Tibial artery (tissue), 4 donors: ENCODE results near the gene RAB37.

Experiments
- DNase-seq, 2 donors: peaks; one replicate each; pipeline ENCODE4 v3.0.0-alpha.2; 2019
- H3K27ac ChIP-seq, 2 donors: fragments of 200-600 bp; sonication (generic) in 1 of 2; 1 replicate in 1 of 2; 2 replicates in 1 of 2; pipeline ENCODE4 v1.5.1; 2018 to 2019; ENCODE audit warnings: mild to moderate bottlenecking in 1 of 2
- H3K27me3 ChIP-seq, 2 donors: fragments of 200-600 bp; sonication (generic) in 1 of 2; one replicate each; pipeline versions ENCODE4 v1.5.1 to v1.6.0; 2016 to 2019
- H3K36me3 ChIP-seq, 3 donors: fragments of 200-600 bp; sonication (generic) in 2 of 3; one replicate each; pipeline ENCODE4 v1.5.1; 2016 to 2019; ENCODE audit warnings: mild to moderate bottlenecking in 2 of 3
- H3K4me1 ChIP-seq, 4 donors: fragments of 200-600 bp; sonication (generic) in 2 of 4; 1 replicate in 3 of 4; 2 replicates in 1 of 4; pipeline ENCODE4 v1.5.1; 2016 to 2019
- H3K4me3 ChIP-seq, 2 donors: fragments of 200-600 bp; sonication (generic) in 1 of 2; 1 replicate in 1 of 2; 2 replicates in 1 of 2; pipeline ENCODE4 v1.5.1; 2018 to 2019; ENCODE audit warnings: mild to moderate bottlenecking in 2 of 2
- H3K9me3 ChIP-seq, 3 donors: fragments of 200-600 bp; sonication (generic) in 1 of 3; one replicate each; pipeline ENCODE4 v1.5.1; 2016 to 2019
- intact Hi-C: fragments of 100-400 bp; cut with DNase I; formaldehyde crosslinking; loops from one replicate; pipeline ENCODE4 v1.15.0; 2023; ENCODE audit warnings: low total_unique reads
- TF ChIP-seq, protein P1 (sequence below), 2 experiments: fragments of 200-600 bp in 1 of 2; fragments of 450-650 bp in 1 of 2; IDR thresholded peaks; one replicate each; pipeline ENCODE4 v1.5.1; 2017 to 2019; ENCODE audit warnings: antibody characterized with exemption in 2 of 2, mild to moderate bottlenecking in 1 of 2, moderate library complexity in 1 of 2

The RAB37 gene

DNA sequence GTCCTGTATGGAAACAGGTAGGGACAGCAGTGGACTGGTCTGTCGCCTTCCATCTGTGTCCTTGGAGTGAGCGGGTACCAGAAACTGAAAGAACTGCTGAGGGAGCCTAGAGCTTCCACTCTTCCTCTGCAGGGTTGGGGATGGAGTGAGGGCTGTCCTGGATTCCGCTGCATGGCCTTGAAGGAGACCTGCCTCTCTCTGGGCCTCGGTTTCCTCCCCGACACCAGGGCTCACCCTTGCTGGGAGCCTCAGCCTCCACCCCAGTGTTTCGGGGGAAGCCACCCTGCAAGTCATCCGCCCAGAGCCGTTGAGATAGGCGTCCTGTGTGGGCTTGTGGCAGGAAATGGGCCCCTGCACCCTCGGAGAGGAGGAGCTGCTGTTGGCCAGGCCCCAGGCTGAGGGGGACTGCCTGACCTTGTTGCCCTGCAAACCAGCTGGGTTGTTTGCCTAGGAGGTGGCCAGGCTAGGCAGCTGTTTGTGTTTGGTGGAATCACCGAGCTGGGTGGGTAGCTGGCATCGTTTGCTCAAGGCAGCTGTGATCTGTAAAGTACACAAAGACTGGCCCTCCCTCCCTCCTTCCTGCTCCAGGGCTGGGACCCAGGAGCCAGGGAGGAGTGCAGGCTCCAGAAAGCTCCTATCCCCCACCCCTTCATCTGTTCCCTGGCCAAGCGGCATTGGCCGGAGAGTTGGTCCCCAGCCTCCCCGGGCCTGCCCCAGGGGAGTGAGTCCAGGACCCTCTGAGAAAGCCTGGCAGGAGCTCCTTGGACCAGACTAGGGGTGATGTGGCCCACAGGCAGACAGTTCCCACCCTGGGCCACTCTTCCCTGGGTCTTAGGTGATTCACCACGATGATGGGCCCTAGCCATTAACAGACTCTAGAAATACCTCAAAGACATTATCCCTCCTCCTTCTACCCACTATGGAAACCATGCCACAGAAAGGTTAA lies 1.3 kb downstream of the RAB37 start:
- Histone ChIP-seq H3K9me3 (no peaks in the 10 kb centered on the region), H3K4me3 (no peak overlapping the region), H3K36me3 (no peaks in the 10 kb centered on the region), H3K27me3 (peaks cover 0 to 86% of the 10 kb centered on the region in 2 donors), H3K4me1 (peaks cover 0 to 25% (median 20%) of the 10 kb centered on the region in 4 donors), H3K27ac (no peak overlapping the region)
- intact Hi-C loops: no loop called here
- no peak for DNase-seq
- TF ChIP-seq, protein P1, sequence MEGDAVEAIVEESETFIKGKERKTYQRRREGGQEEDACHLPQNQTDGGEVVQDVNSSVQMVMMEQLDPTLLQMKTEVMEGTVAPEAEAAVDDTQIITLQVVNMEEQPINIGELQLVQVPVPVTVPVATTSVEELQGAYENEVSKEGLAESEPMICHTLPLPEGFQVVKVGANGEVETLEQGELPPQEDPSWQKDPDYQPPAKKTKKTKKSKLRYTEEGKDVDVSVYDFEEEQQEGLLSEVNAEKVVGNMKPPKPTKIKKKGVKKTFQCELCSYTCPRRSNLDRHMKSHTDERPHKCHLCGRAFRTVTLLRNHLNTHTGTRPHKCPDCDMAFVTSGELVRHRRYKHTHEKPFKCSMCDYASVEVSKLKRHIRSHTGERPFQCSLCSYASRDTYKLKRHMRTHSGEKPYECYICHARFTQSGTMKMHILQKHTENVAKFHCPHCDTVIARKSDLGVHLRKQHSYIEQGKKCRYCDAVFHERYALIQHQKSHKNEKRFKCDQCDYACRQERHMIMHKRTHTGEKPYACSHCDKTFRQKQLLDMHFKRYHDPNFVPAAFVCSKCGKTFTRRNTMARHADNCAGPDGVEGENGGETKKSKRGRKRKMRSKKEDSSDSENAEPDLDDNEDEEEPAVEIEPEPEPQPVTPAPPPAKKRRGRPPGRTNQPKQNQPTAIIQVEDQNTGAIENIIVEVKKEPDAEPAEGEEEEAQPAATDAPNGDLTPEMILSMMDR (IDR thresholded peaks at IDR 0.05): no peak

DNA sequence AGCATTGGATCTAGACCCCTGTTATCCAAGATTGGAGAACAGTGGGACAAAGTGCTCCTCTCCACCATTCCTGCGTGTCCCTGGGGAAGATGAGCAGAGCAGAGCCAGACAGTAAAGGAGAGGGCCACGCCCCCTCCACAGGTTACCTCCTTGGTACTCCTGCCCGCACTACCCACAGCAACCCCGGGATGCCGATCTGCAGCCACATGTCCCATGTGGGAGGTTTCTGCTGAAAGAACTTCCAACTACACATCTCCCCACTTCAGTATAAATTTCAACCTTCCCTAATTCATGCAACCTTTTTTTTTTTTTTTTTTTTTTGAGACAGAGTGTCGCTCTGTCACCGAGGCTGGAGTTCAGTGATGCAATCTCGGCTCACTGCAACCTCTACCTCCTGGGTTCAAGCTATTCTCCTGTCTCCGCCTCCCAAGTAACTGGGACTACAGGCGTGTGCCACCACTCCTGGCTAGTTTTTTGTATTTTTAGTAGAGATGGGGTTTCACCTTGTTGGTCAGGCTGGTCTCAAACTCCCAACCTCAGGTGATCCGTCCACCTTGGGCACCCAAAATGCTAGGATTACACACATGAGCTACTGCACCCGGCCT lies 2.3 kb downstream of the RAB37 start:
- TF ChIP-seq, protein P1 (IDR thresholded peaks at IDR 0.05): no peak
- DNase-seq: no peak
- Histone ChIP-seq H3K9me3 (no peaks in the 10 kb centered on the region), H3K4me1 (peaks cover 0 to 25% (median 20%) of the 10 kb centered on the region in 4 donors), H3K27ac (no peak overlapping the region), H3K4me3 (no peak overlapping the region), H3K27me3 (peaks cover 0 to 83% of the 10 kb centered on the region in 2 donors), H3K36me3 (no peaks in the 10 kb centered on the region)
- intact Hi-C loops: no loop called here

DNA sequence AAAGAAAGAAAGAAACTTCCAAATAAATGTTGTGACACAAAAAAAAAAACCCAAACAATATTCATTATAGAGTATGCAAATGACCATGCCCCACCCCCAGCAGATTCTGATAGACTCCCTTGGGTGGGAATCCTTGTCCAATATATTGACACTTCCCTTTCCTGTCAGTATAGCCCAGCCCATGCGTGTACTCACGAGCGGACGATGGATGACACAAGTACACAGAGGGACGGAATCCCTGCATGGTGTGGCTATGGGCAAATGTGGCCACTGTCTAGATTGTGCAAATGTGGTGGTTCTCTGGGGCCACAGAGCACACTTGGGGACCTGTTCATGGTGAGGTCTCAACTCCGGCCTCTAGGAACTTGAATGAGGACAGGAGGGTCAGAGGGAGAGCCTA lies 3.1 kb downstream of the RAB37 start:
- TF ChIP-seq, protein P1 (IDR thresholded peaks at IDR 0.05): no peak
- H3K4me3 ChIP-seq: no peak overlapping the region
- no peaks in the 10 kb centered on the region for H3K36me3 ChIP-seq
- no peaks in the 10 kb centered on the region for H3K9me3 ChIP-seq
- DNase-seq: no peak
- peaks cover 0 to 80% of the 10 kb centered on the region in 2 donors for H3K27me3 ChIP-seq
- peaks cover 0 to 30% (median 23%) of the 10 kb centered on the region in 4 donors for H3K4me1 ChIP-seq
- intact Hi-C loops: no loop called here
- no peak overlapping the region for H3K27ac ChIP-seq

DNA sequence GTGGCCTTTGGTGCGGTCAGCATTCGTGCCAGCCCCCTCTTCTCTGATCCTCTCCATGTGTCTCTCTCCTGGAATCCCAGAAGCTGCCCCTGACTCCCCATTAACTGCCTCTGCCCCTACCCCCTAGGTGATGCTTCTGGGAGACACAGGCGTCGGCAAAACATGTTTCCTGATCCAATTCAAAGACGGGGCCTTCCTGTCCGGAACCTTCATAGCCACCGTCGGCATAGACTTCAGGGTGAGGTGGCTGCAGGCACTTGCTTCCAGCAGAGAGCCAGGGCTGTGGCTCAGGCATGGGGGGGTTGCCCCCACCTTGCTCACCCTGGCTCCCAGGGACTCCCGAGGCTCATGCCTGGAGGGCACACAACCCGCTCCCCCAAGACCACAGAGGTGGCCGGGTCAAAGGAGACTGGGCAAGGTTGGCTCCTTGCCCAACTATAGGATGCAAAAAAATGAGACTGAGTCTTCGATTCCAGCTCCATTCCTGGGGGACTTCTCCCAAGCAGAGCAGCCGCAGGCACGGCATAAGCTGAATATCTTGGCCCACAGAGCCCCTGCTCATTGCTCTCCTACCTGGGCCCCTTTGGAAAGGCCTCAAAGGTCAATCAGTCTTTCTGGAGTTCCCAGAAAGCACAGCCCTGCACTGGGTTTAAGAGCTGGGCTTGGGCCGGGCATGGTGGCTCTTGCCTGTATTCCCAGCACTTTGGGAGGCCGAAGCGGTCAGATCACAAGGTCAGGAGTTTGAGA lies 3.8 kb downstream of the RAB37 start:
- no peak for DNase-seq
- intact Hi-C loops: no loop called here
- H3K4me3 ChIP-seq: no peak overlapping the region
- H3K36me3 ChIP-seq: no peaks in the 10 kb centered on the region
- no peaks in the 10 kb centered on the region for H3K9me3 ChIP-seq
- H3K27ac ChIP-seq: no peak overlapping the region
- H3K27me3 ChIP-seq: peaks cover 0 to 74% of the 10 kb centered on the region in 2 donors
- TF ChIP-seq, protein P1 (IDR thresholded peaks at IDR 0.05): no peak
- peaks cover 0 to 30% (median 23%) of the 10 kb centered on the region in 4 donors for H3K4me1 ChIP-seq

DNA sequence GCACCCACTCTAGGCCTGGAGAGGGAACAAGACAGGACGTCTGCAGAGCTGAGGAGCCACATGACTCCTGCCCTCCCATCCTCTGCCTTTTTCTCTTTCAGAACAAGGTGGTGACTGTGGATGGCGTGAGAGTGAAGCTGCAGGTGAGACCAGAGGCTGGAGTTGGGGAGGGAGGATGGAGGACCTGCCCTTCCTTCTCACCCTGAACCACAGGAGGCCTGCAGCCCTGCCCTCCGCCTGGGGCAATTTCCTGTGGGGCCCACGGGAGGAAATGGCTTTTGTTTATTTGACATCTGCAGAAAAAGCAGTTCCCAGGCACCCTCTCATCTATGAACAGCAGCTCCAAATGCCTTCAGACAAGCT lies 5.1 kb downstream of the RAB37 start:
- Histone ChIP-seq H3K27me3 (peaks cover 0 to 60% of the 10 kb centered on the region in 2 donors), H3K4me1 (peaks cover 0 to 18% (median 16%) of the 10 kb centered on the region in 4 donors), H3K4me3 (no peak overlapping the region), H3K27ac (no peak overlapping the region), H3K36me3 (no peaks in the 10 kb centered on the region), H3K9me3 (no peaks in the 10 kb centered on the region)
- no peak for DNase-seq
- intact Hi-C loops: no loop called here
- TF ChIP-seq, protein P1 (IDR thresholded peaks at IDR 0.05): no peak
